Mesenchymal stem cell (in vitro differentiated cells and primary cell): Measurements from ENCODE around the gene OR6S1.
"Not testable (repeated sequence)": the region's sequence is repeated elsewhere in the genome, so short reads cannot be mapped to it uniquely, and the experiment has no call there.

Source experiments
- DNase-seq: peaks from one replicate; pipeline ENCODE4 v3.0.0-alpha.2; 2013
- H2AFZ ChIP-seq: one replicate; pipeline ENCODE4 v1.6.1; 2013; ENCODE audit warnings: low read depth, mild to moderate bottlenecking, control low read depth, inconsistent platforms, low read length, moderate library complexity
- H2AK5ac ChIP-seq: 2 replicates; pipeline ENCODE4 v1.6.1; 2013; ENCODE audit warnings: low read length, moderate library complexity, mild to moderate bottlenecking, inconsistent platforms; ENCODE audit not compliant: severe bottlenecking
- H2BK120ac ChIP-seq: one replicate; pipeline ENCODE4 v1.6.1; 2013; ENCODE audit warnings: low read depth, mild to moderate bottlenecking, inconsistent platforms, low read length, moderate library complexity
- H2BK12ac ChIP-seq, 2 experiments: one replicate each; pipeline ENCODE4 v1.6.1; 2013; ENCODE audit warnings: inconsistent platforms in 2 of 2, low read length in 2 of 2, mild to moderate bottlenecking in 2 of 2, moderate library complexity in 2 of 2, control low read depth in 1 of 2
- H2BK15ac ChIP-seq: one replicate; pipeline ENCODE4 v1.6.1; 2013; ENCODE audit warnings: mild to moderate bottlenecking, low read depth, inconsistent platforms; ENCODE audit not compliant: poor library complexity, severe bottlenecking
- H2BK5ac ChIP-seq: 2 replicates; pipeline ENCODE4 v1.6.1; 2013; ENCODE audit warnings: low read depth, mild to moderate bottlenecking, low read length, control low read depth, inconsistent platforms; ENCODE audit not compliant: poor library complexity, severe bottlenecking
- H3K14ac ChIP-seq, 2 experiments: one replicate each; pipeline ENCODE4 v1.6.1; 2013; ENCODE audit warnings: inconsistent platforms in 2 of 2, low read length in 2 of 2, control low read depth in 1 of 2, mild to moderate bottlenecking in 1 of 2, moderate library complexity in 1 of 2
- H3K18ac ChIP-seq, 2 experiments: one replicate each; pipeline ENCODE4 v1.6.1; 2013; ENCODE audit warnings: inconsistent platforms in 2 of 2, low read length in 2 of 2, control low read depth in 1 of 2, low read depth in 1 of 2, mild to moderate bottlenecking in 1 of 2
- H3K23ac ChIP-seq, 2 experiments: one replicate each; pipeline ENCODE4 v1.6.1; 2013; ENCODE audit warnings: inconsistent platforms in 2 of 2, low read length in 2 of 2, mild to moderate bottlenecking in 2 of 2, moderate library complexity in 2 of 2, control low read depth in 1 of 2
- H3K27ac ChIP-seq: 2 replicates; pipeline ENCODE4 v1.5.1; 2013; ENCODE audit warnings: mild to moderate bottlenecking, moderate library complexity, low read length, control low read depth, inconsistent platforms; ENCODE audit not compliant: poor library complexity, severe bottlenecking
- H3K27me3 ChIP-seq, 2 experiments: 2 replicates each; pipeline versions ENCODE4 v1.6.1 to v1.7.0; 2013; ENCODE audit warnings: low read length in 2 of 2, mild to moderate bottlenecking in 2 of 2, moderate library complexity in 2 of 2, control low read depth in 1 of 2, inconsistent platforms in 1 of 2; ENCODE audit not compliant: control insufficient read depth in 1 of 2, insufficient read depth in 1 of 2
- H3K36me3 ChIP-seq, 2 experiments: 2 replicates each; pipeline versions ENCODE4 v1.6.1 to v1.7.0; 2013; ENCODE audit warnings: low read length in 2 of 2, control low read depth in 1 of 2, inconsistent platforms in 1 of 2, low read depth in 1 of 2, mild to moderate bottlenecking in 1 of 2; ENCODE audit not compliant: insufficient read depth in 2 of 2, control insufficient read depth in 1 of 2
- H3K4ac ChIP-seq, 2 experiments: one replicate each; pipeline ENCODE4 v1.6.1; 2013; ENCODE audit warnings: inconsistent platforms in 2 of 2, low read length in 2 of 2, mild to moderate bottlenecking in 2 of 2, moderate library complexity in 2 of 2, control low read depth in 1 of 2, low read depth in 1 of 2
- H3K4me1 ChIP-seq: 2 replicates; pipeline ENCODE4 v1.6.1; 2013; ENCODE audit warnings: low read depth, low read length, control low read depth; ENCODE audit not compliant: control insufficient read depth, insufficient read depth
- H3K4me2 ChIP-seq: 2 replicates; pipeline ENCODE4 v1.6.1; 2013; ENCODE audit warnings: low read length, mild to moderate bottlenecking, inconsistent platforms; ENCODE audit not compliant: poor library complexity, severe bottlenecking
- H3K4me3 ChIP-seq, 2 experiments: 2 replicates each; pipeline versions ENCODE4 v1.5.1 to v1.7.0; 2013; ENCODE audit warnings: low read length in 2 of 2, mild to moderate bottlenecking in 2 of 2, control low read depth in 1 of 2, low read depth in 1 of 2; ENCODE audit not compliant: insufficient read depth in 1 of 2
- H3K79me1 ChIP-seq: replicated peaks from 2 replicates; pipeline ENCODE4 v1.6.1; 2013; ENCODE audit warnings: mild to moderate bottlenecking, control low read depth, low read length, inconsistent platforms; ENCODE audit not compliant: poor library complexity, severe bottlenecking
- H3K9ac ChIP-seq: 2 replicates; pipeline ENCODE4 v1.7.0; 2013; ENCODE audit warnings: mild to moderate bottlenecking, low read length, moderate library complexity
- H3K9me3 ChIP-seq: 2 replicates; pipeline ENCODE4 v1.7.0; 2013; ENCODE audit warnings: mild to moderate bottlenecking, low read length; ENCODE audit not compliant: control insufficient read depth
- H4K8ac ChIP-seq: one replicate; pipeline ENCODE4 v1.6.1; 2013; ENCODE audit warnings: inconsistent platforms, mild to moderate bottlenecking, low read length, moderate library complexity
- H4K91ac ChIP-seq: one replicate; pipeline ENCODE4 v1.6.1; 2013; ENCODE audit warnings: mild to moderate bottlenecking, low read length, inconsistent platforms
- WGBS: methylation state at CpG from one replicate; pipeline ENCODE4 v1.1.7; 2013; ENCODE audit warnings: mixed read lengths; 5-methylcytosine and 5-hydroxymethylcytosine counted together

Gene OR6S1

GRCh38 chr14:20622816-20623291, 18.6 kb downstream of the OR6S1 start:
- Histone ChIP-seq H2BK120ac (no peak overlapping the region), H3K4me1 (peaks cover 11% of the 10 kb centered on the region), H3K4me2 (no peak overlapping the region), H2BK15ac (no peak overlapping the region), H3K27ac (no peak overlapping the region), H3K79me1 (no peaks in the 10 kb centered on the region), H3K18ac (no peak overlapping the region), H3K23ac (no peak overlapping the region), H2BK12ac (no peak overlapping the region), H2BK5ac (no peak overlapping the region), H3K4me3 (peak overlapping the region in 1 of 2 experiments; percentile 31), H2AK5ac (no peak overlapping the region), H3K9me3 (no peaks in the 10 kb centered on the region), H3K4ac (no peak overlapping the region), H2AFZ (peak overlapping the region; percentile 29), H4K91ac (no peak overlapping the region), H4K8ac (peak overlapping the region; percentile 8), H3K36me3 (no peaks in the 10 kb centered on the region), H3K9ac (no peak overlapping the region), H3K14ac (no peak overlapping the region), H3K27me3 (peaks cover 17 to 32% of the 10 kb centered on the region in 2 experiments)
- DNase-seq: no peak
- 27% methylated on average over 25 of the region's 29 CpGs for WGBS

GRCh38 chr14:20620798-20621478, 20.6 kb downstream of the OR6S1 start:
- Histone ChIP-seq H3K4ac (no peak overlapping the region), H3K4me3 (no peak overlapping the region), H3K27me3 (peaks cover 15 to 17% of the 10 kb centered on the region in 2 experiments), H3K14ac (no peak overlapping the region), H3K18ac (no peak overlapping the region), H2BK120ac (no peak overlapping the region), H3K79me1 (no peaks in the 10 kb centered on the region), H3K36me3 (no peaks in the 10 kb centered on the region), H2AFZ (no peak overlapping the region), H2BK5ac (no peak overlapping the region), H2AK5ac (no peak overlapping the region), H2BK12ac (no peak overlapping the region), H3K23ac (no peak overlapping the region), H3K9ac (no peak overlapping the region), H4K91ac (no peak overlapping the region), H3K4me2 (no peak overlapping the region), H2BK15ac (no peak overlapping the region), H3K9me3 (no peaks in the 10 kb centered on the region), H3K27ac (no peak overlapping the region), H3K4me1 (peaks cover 4% of the 10 kb centered on the region), H4K8ac (no peak overlapping the region)
- 58% methylated on average over 2 of the region's 2 CpGs for WGBS
- no peak for DNase-seq

GRCh38 chr14:20619688-20620087, 21.8 kb downstream of the OR6S1 start:
- H3K23ac ChIP-seq, H3K27ac ChIP-seq, H4K91ac ChIP-seq, H3K9ac ChIP-seq, H3K4ac ChIP-seq, H3K4me3 ChIP-seq, H2BK5ac ChIP-seq, H3K4me2 ChIP-seq, H2AK5ac ChIP-seq, H3K36me3 ChIP-seq, H3K79me1 ChIP-seq, H2BK12ac ChIP-seq, DNase-seq, H3K14ac ChIP-seq, H2BK120ac ChIP-seq, H2BK15ac ChIP-seq, H4K8ac ChIP-seq, H3K9me3 ChIP-seq, H3K4me1 ChIP-seq, H3K18ac ChIP-seq, H2AFZ ChIP-seq: not testable (repeated sequence)
- peaks cover 15 to 17% of the 10 kb centered on the region in 2 experiments for H3K27me3 ChIP-seq
- WGBS: 82% methylated on average over 3 of the region's 6 CpGs

GRCh38 chr14:20618271-20618749, 23.2 kb downstream of the OR6S1 start:
- no peak overlapping the region for H2BK12ac ChIP-seq
- H3K9me3 ChIP-seq: no peaks in the 10 kb centered on the region
- no peaks in the 10 kb centered on the region for H3K4me1 ChIP-seq
- no peaks in the 10 kb centered on the region for H3K36me3 ChIP-seq
- H2BK5ac ChIP-seq: no peak overlapping the region
- no peak overlapping the region for H3K9ac ChIP-seq
- no peak overlapping the region for H4K8ac ChIP-seq
- H3K18ac ChIP-seq: no peak overlapping the region
- no peak overlapping the region for H2AFZ ChIP-seq
- H2BK120ac ChIP-seq: no peak overlapping the region
- no peak for DNase-seq
- WGBS: 47% methylated on average over 3 of the region's 4 CpGs
- no peak overlapping the region for H4K91ac ChIP-seq
- no peak overlapping the region for H2AK5ac ChIP-seq
- no peak overlapping the region for H2BK15ac ChIP-seq
- no peak overlapping the region for H3K4me3 ChIP-seq
- H3K4me2 ChIP-seq: no peak overlapping the region
- H3K27me3 ChIP-seq: peaks cover 14 to 17% of the 10 kb centered on the region in 2 experiments
- H3K4ac ChIP-seq: no peak overlapping the region
- H3K23ac ChIP-seq: no peak overlapping the region
- no peaks in the 10 kb centered on the region for H3K79me1 ChIP-seq
- no peak overlapping the region for H3K27ac ChIP-seq
- H3K14ac ChIP-seq: no peak overlapping the region
